Measurements from ENCODE around the gene DAAM1.

- TF ChIP-seq EZH2 (IDR thresholded peaks at IDR 0.05; ENCODE audit: insufficient read depth, low read length) (no peak), CTCF (IDR thresholded peaks at IDR 0.05; ENCODE audit: insufficient read depth, low read depth, low read length) (no peak)
These were observed 49.7 kb downstream of the DAAM1 start for GRCh38 chr14:59238216-59238615.

All from astrocyte (in vitro differentiated cells and primary cell).